ENCODE results near the gene SRMS.

GRCh38 chr20:63531686-63532448 is 15.7 kb downstream of the SRMS start:
- TF ChIP-seq REST (IDR thresholded peaks at IDR 0.05; ENCODE audit: low read depth) (no peak), TAF1 (IDR thresholded peaks at IDR 0.05; ENCODE audit: low read depth) (no peak), CREB1 (IDR thresholded peaks at IDR 0.05; ENCODE audit: low read depth) (no peak), EGR1 (IDR thresholded peaks at IDR 0.05) (no peak), USF1 (IDR thresholded peaks at IDR 0.05) (no peak), EP300 (IDR thresholded peaks at IDR 0.05; ENCODE audit: borderline replicate concordance) (no peak), MAX (IDR thresholded peaks at IDR 0.05) (no peak), TCF12 (IDR thresholded peaks at IDR 0.05; ENCODE audit: low read depth) (no peak), ZBTB7A (IDR thresholded peaks at IDR 0.05; ENCODE audit: low read depth) (no peak), RAD21 (IDR thresholded peaks at IDR 0.05; ENCODE audit: low read depth) (no peak), TEAD4 (IDR thresholded peaks at IDR 0.05) (no peak), CEBPB (IDR thresholded peaks at IDR 0.05) (no peak)

Data from Ishikawa (cell line).